ENCODE measurements around the gene PDIA5. TPM values are rescaled to one million over a fixed set of nuclear protein-coding genes. Genes with fewer than 3 reads are reported as not detected.

Gene PDIA5
- total RNA-seq, 1 experiment from 2014 or later = 24.3 TPM

DNA sequence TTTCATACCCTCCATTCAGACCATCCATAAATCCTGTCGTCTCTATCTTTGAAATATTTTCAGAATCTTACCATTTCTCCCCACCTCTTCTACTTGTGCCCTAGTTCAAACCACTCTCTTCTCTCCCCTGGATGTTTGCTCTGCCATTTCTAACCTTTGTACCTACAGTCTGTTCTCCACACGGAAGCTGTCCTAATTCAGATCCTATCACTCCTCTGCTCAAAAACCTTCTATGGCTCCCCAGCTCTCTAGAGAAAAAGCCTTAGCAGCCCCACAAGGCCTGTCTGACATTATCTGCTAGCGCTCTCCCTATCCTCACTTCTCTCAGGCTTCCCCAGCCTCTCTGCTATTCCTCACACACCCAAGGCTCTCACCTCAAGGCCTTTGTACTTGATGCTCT lies 34.8 kb upstream of the PDIA5 start:
- WGBS (ENCODE audit: extremely low coverage, insufficient read length, low lambda C conversion rate) = no CpG with 5 or more reads among the region's 3 CpGs

More for the DNA sequence above, 34.8 kb upstream of the PDIA5 start:
- Mint-ChIP-seq H3K9me3 (no peaks in the 10 kb centered on the region), H3K4me1 (peaks cover 16 to 21% of the 10 kb centered on the region in 2 experiments), H3K27ac (no peak overlapping the region), H3K4me3 (no peak overlapping the region), H3K36me3 (ENCODE audit: insufficient read depth in 1 of 3, low read depth in 3 of 3) (no peaks in the 10 kb centered on the region), H3K27me3 (ENCODE audit: low read depth) (peaks cover 7% of the 10 kb centered on the region)
- no peak overlapping the region for H4K8ac ChIP-seq (replicated peaks; ENCODE audit: insufficient read length, low read depth, low read length)
- TF ChIP-seq, protein P1, sequence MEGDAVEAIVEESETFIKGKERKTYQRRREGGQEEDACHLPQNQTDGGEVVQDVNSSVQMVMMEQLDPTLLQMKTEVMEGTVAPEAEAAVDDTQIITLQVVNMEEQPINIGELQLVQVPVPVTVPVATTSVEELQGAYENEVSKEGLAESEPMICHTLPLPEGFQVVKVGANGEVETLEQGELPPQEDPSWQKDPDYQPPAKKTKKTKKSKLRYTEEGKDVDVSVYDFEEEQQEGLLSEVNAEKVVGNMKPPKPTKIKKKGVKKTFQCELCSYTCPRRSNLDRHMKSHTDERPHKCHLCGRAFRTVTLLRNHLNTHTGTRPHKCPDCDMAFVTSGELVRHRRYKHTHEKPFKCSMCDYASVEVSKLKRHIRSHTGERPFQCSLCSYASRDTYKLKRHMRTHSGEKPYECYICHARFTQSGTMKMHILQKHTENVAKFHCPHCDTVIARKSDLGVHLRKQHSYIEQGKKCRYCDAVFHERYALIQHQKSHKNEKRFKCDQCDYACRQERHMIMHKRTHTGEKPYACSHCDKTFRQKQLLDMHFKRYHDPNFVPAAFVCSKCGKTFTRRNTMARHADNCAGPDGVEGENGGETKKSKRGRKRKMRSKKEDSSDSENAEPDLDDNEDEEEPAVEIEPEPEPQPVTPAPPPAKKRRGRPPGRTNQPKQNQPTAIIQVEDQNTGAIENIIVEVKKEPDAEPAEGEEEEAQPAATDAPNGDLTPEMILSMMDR (conservative IDR thresholded peaks at IDR 0.05) = no peak
- H4K91ac ChIP-seq (ENCODE audit: insufficient read length, low read depth, low read length) = no peak overlapping the region
- H3K56ac ChIP-seq (ENCODE audit: insufficient read length, low read depth, low read length) = no peak overlapping the region
- no peak overlapping the region for H3K23ac ChIP-seq (ENCODE audit: insufficient read length, low read depth, low read length)
- no peak overlapping the region for H3K9ac ChIP-seq (ENCODE audit: extremely low read depth, insufficient read length, low read length)
- no peak overlapping the region for H3K14ac ChIP-seq (ENCODE audit: insufficient read depth, low read length)
- no peak overlapping the region for H2BK5ac ChIP-seq (ENCODE audit: insufficient read length, low read length)
- no peak for DNase-seq
- H3K79me2 ChIP-seq (ENCODE audit: insufficient read depth, low read length) = no peaks in the 10 kb centered on the region
- H3K27ac ChIP-seq (ENCODE audit: insufficient read length, low read depth, low read length) = no peak overlapping the region
- H3K4ac ChIP-seq (ENCODE audit: low read depth, low read length) = no peak overlapping the region
- no peak overlapping the region for H2BK12ac ChIP-seq (ENCODE audit: insufficient read length, low read depth, low read length)
- no peak overlapping the region for H2BK15ac ChIP-seq (ENCODE audit: low read depth, low read length)
- peaks cover 9% of the 10 kb centered on the region for H3K23me2 ChIP-seq (ENCODE audit: insufficient read length, low read depth, low read length, poor library complexity, severe bottlenecking)
- H4K20me1 ChIP-seq (ENCODE audit: control insufficient read depth, insufficient read depth, insufficient read length) = no peaks in the 10 kb centered on the region
- no peaks in the 10 kb centered on the region for H3K79me1 ChIP-seq (ENCODE audit: insufficient read depth, low read depth, low read length, poor library complexity, severe bottlenecking)
- H3K9me3 ChIP-seq (ENCODE audit: control insufficient read depth, low read depth, low read length) = no peaks in the 10 kb centered on the region
- no peak overlapping the region for H4K5ac ChIP-seq (ENCODE audit: insufficient read length, low read depth, low read length)
- H2BK120ac ChIP-seq (ENCODE audit: low read depth, low read length, poor library complexity, severe bottlenecking) = no peak overlapping the region
- peaks cover 4% of the 10 kb centered on the region for H3K27me3 ChIP-seq (ENCODE audit: insufficient read depth, low read length)
- peaks cover 2% of the 10 kb centered on the region; the same call in 1 of the 2 replicates for H3K4me1 ChIP-seq (ENCODE audit: insufficient read depth, low read length)
- H2AK5ac ChIP-seq (ENCODE audit: insufficient read length, low read length) = no peak overlapping the region
- no peak overlapping the region for H3K18ac ChIP-seq (ENCODE audit: insufficient read length, low read depth, low read length)
- H3K4me2 ChIP-seq (ENCODE audit: insufficient read depth, insufficient read length, low read length) = no peak overlapping the region
- H2BK20ac ChIP-seq (ENCODE audit: low read depth, low read length, poor library complexity, severe bottlenecking) = no peak overlapping the region
- H3T11ph ChIP-seq (ENCODE audit: low read length) = no peak overlapping the region
- no peak overlapping the region for H2AFZ ChIP-seq (ENCODE audit: low read length)

Data from H9 (cell line).